Memory B cell (primary cell): ENCODE results near the gene ST8SIA6.
"Not testable (repeated sequence)": the region's sequence is repeated elsewhere in the genome, so short reads cannot be mapped to it uniquely, and the experiment has no call there.

Experiments used
- ATAC-seq: fragments of 150-1000 bp; cut with Tn5 transposase; 2 replicates; pipeline ENCODE4 v1.10.0; 2021; ENCODE audit warnings: low read depth, mild to moderate bottlenecking, moderate library complexity
- DNase-seq, 2 donors: peaks; one replicate each; pipeline ENCODE4 v3.0.0; 2022; ENCODE audit warnings: low spot score in 2 of 2
- H3K27ac Mint-ChIP-seq: one replicate; pipeline ENCODE4 v1.8.0; 2022; ENCODE audit warnings: mild to moderate bottlenecking, moderate library complexity, mixed read lengths
- H3K27me3 Mint-ChIP-seq: one replicate; pipeline ENCODE4 v1.8.0; 2022; ENCODE audit warnings: mixed read lengths
- H3K36me3 Mint-ChIP-seq: one replicate; pipeline ENCODE4 v1.8.0; 2022; ENCODE audit warnings: mild to moderate bottlenecking, mixed read lengths
- H3K4me1 Mint-ChIP-seq: one replicate; pipeline ENCODE4 v1.8.0; 2022; ENCODE audit warnings: mixed read lengths
- H3K4me3 Mint-ChIP-seq: one replicate; pipeline ENCODE4 v1.8.0; 2022; ENCODE audit warnings: mild to moderate bottlenecking, moderate library complexity, mixed read lengths
- H3K9me3 Mint-ChIP-seq: one replicate; pipeline ENCODE4 v1.8.0; 2022; ENCODE audit warnings: mixed read lengths

ST8SIA6 gene

GRCh38 chr10:17348011-17348500, 106.3 kb downstream of the ST8SIA6 start:
- H3K36me3 Mint-ChIP-seq, result no peaks in the 10 kb centered on the region
- no peak for ATAC-seq

GRCh38 chr10:17344206-17344605, 110.2 kb downstream of the ST8SIA6 start:
- Mint-ChIP-seq H3K4me1 (no peaks in the 10 kb centered on the region), H3K9me3 (peaks cover 12% of the 10 kb centered on the region), H3K27ac (no peak overlapping the region), H3K4me3 (no peak overlapping the region), H3K27me3 (peaks cover 14% of the 10 kb centered on the region), H3K36me3 (no peaks in the 10 kb centered on the region)
- DNase-seq (no peak), ATAC-seq (no peak)

More at GRCh38 chr10:17348011-17348500, 106.3 kb downstream of the ST8SIA6 start:
- Mint-ChIP-seq H3K27ac (no peak overlapping the region), H3K9me3 (peaks cover 6% of the 10 kb centered on the region), H3K27me3 (peaks cover 8% of the 10 kb centered on the region), H3K4me3 (no peak overlapping the region), H3K4me1 (no peaks in the 10 kb centered on the region)
- no peak for DNase-seq

- peaks cover 12% of the 10 kb centered on the region for H3K9me3 Mint-ChIP-seq
- no peak overlapping the region for H3K27ac Mint-ChIP-seq
- no peak for ATAC-seq
- H3K4me1 Mint-ChIP-seq, result no peaks in the 10 kb centered on the region
- no peak for DNase-seq
- H3K4me3 Mint-ChIP-seq, result no peak overlapping the region
- peaks cover 14% of the 10 kb centered on the region for H3K27me3 Mint-ChIP-seq
- H3K36me3 Mint-ChIP-seq, result no peaks in the 10 kb centered on the region
Measured at GRCh38 chr10:17343118-17343517, 111.3 kb downstream of the ST8SIA6 start.

- H3K27me3 Mint-ChIP-seq, result peaks cover 12% of the 10 kb centered on the region
- no peaks in the 10 kb centered on the region for H3K36me3 Mint-ChIP-seq
- DNase-seq (no peak), ATAC-seq (no peak)
- H3K4me3 Mint-ChIP-seq, result no peak overlapping the region
- no peak overlapping the region for H3K27ac Mint-ChIP-seq
- no peaks in the 10 kb centered on the region for H3K4me1 Mint-ChIP-seq
- H3K9me3 Mint-ChIP-seq, result peaks cover 12% of the 10 kb centered on the region
Measured at GRCh38 chr10:17340144-17340829, 114.1 kb downstream of the ST8SIA6 start.

- Mint-ChIP-seq H3K36me3 (no peaks in the 10 kb centered on the region), H3K27me3 (peaks cover 2% of the 10 kb centered on the region), H3K27ac (no peak overlapping the region), H3K4me3 (no peak overlapping the region), H3K9me3 (peaks cover 1% of the 10 kb centered on the region), H3K4me1 (no peaks in the 10 kb centered on the region)
- no peak for ATAC-seq
- DNase-seq, result no peak
Measured at GRCh38 chr10:17335065-17335464, 119.3 kb downstream of the ST8SIA6 start.

GRCh38 chr10:17330501-17330900, 123.9 kb downstream of the ST8SIA6 start:
- Mint-ChIP-seq H3K36me3 (no peaks in the 10 kb centered on the region), H3K9me3 (no peaks in the 10 kb centered on the region), H3K4me3 (no peak overlapping the region), H3K4me1 (no peaks in the 10 kb centered on the region), H3K27ac (no peak overlapping the region), H3K27me3 (no peaks in the 10 kb centered on the region)
- DNase-seq (no peak), ATAC-seq (no peak)

GRCh38 chr10:17326377-17326776, 128.0 kb downstream of the ST8SIA6 start:
- Mint-ChIP-seq H3K27ac (no peak overlapping the region), H3K4me1 (no peaks in the 10 kb centered on the region), H3K4me3 (no peak overlapping the region), H3K36me3 (no peaks in the 10 kb centered on the region), H3K27me3 (no peaks in the 10 kb centered on the region), H3K9me3 (no peaks in the 10 kb centered on the region)
- ATAC-seq, result no peak
- no peak for DNase-seq

- not testable (repeated sequence) for H3K27ac Mint-ChIP-seq, H3K4me3 Mint-ChIP-seq, DNase-seq, H3K36me3 Mint-ChIP-seq, H3K4me1 Mint-ChIP-seq, H3K9me3 Mint-ChIP-seq, H3K27me3 Mint-ChIP-seq, ATAC-seq
Measured at GRCh38 chr10:17321957-17322356, 132.4 kb downstream of the ST8SIA6 start.

GRCh38 chr10:17316488-17317170, 137.8 kb downstream of the ST8SIA6 start:
- no peaks in the 10 kb centered on the region for H3K36me3 Mint-ChIP-seq
- H3K9me3 Mint-ChIP-seq, result no peaks in the 10 kb centered on the region
- H3K4me3 Mint-ChIP-seq, result no peak overlapping the region
- H3K27ac Mint-ChIP-seq, result no peak overlapping the region
- H3K4me1 Mint-ChIP-seq, result peaks cover 2% of the 10 kb centered on the region
- peaks cover 2% of the 10 kb centered on the region for H3K27me3 Mint-ChIP-seq
- ATAC-seq (no peak), DNase-seq (no peak)

- H3K36me3 Mint-ChIP-seq, result no peaks in the 10 kb centered on the region
- DNase-seq, result no peak
Measured at GRCh38 chr10:17309435-17309834, 145.0 kb downstream of the ST8SIA6 start.

GRCh38 chr10:17307123-17307522, 147.3 kb downstream of the ST8SIA6 start:
- peaks cover 6% of the 10 kb centered on the region for H3K27me3 Mint-ChIP-seq
- H3K4me3 Mint-ChIP-seq, result no peak overlapping the region
- H3K9me3 Mint-ChIP-seq, result peaks cover 1% of the 10 kb centered on the region
- H3K36me3 Mint-ChIP-seq, result no peaks in the 10 kb centered on the region
- H3K4me1 Mint-ChIP-seq, result no peaks in the 10 kb centered on the region
- no peak for DNase-seq
- no peak overlapping the region for H3K27ac Mint-ChIP-seq
- no peak for ATAC-seq

More at GRCh38 chr10:17309435-17309834, 145.0 kb downstream of the ST8SIA6 start:
- H3K4me1 Mint-ChIP-seq, result no peaks in the 10 kb centered on the region
- no peak for ATAC-seq
- H3K9me3 Mint-ChIP-seq, result peaks cover 1% of the 10 kb centered on the region
- no peak overlapping the region for H3K27ac Mint-ChIP-seq
- peaks cover 6% of the 10 kb centered on the region for H3K27me3 Mint-ChIP-seq
- H3K4me3 Mint-ChIP-seq, result no peak overlapping the region

- Mint-ChIP-seq H3K27ac (no peak overlapping the region), H3K4me3 (no peak overlapping the region), H3K9me3 (peaks cover 7% of the 10 kb centered on the region), H3K36me3 (no peaks in the 10 kb centered on the region), H3K27me3 (peaks cover 8% of the 10 kb centered on the region), H3K4me1 (no peaks in the 10 kb centered on the region)
- ATAC-seq (no peak), DNase-seq (no peak)
Measured at GRCh38 chr10:17292375-17292774, 162.0 kb downstream of the ST8SIA6 start.

GRCh38 chr10:17290226-17290625, 164.2 kb downstream of the ST8SIA6 start:
- Mint-ChIP-seq H3K27ac (no peak overlapping the region), H3K4me1 (no peaks in the 10 kb centered on the region), H3K9me3 (peaks cover 7% of the 10 kb centered on the region), H3K4me3 (no peak overlapping the region), H3K36me3 (no peaks in the 10 kb centered on the region), H3K27me3 (peaks cover 9% of the 10 kb centered on the region)
- no peak for DNase-seq
- ATAC-seq, result no peak

- ATAC-seq, result no peak
- Mint-ChIP-seq H3K9me3 (peaks cover 7% of the 10 kb centered on the region), H3K4me3 (no peak overlapping the region), H3K36me3 (no peaks in the 10 kb centered on the region), H3K27ac (no peak overlapping the region), H3K4me1 (no peaks in the 10 kb centered on the region), H3K27me3 (peaks cover 9% of the 10 kb centered on the region)
- no peak for DNase-seq
Measured at GRCh38 chr10:17289763-17290162, 164.6 kb downstream of the ST8SIA6 start.
